K562 (cell line): Measurements from ENCODE around the gene ASIC3. TPM values are rescaled to one million over a fixed set of nuclear protein-coding genes. Genes with fewer than 3 reads are reported as not detected.

ENCODE experiments used
- ATAC-seq: fragments of 200-7000 bp; cut with Tn5 transposase; 3 replicates; pipeline ENCODE4 v1.9.1; 2020; ENCODE audit warnings: moderate library complexity
- BruUV-seq: library from RNA; stranded (reverse); fragments of 400-500 nt; replicated peaks from 2 replicates; lab custom pipeline; 2021; lab: Mats Ljungman, UMichigan
- CTCF ChIA-PET: fragments of 300-600 bp; formaldehyde crosslinking; extraction: SDS; loops from one replicate; lab custom pipeline; 2021; ENCODE audit warnings: low intra/inter-chr PET ratio; lab: Yijun Ruan, JAX
- POLR2A ChIA-PET: fragments of 300-600, 350-650 bp; sonication (Branson Sonifier 250); formaldehyde crosslinking; extraction: SDS; loops from one replicate; lab custom pipeline; 2021; ENCODE audit warnings: antibody characterized with exemption, inconsistent platforms; lab: Yijun Ruan, JAX
- DNase-seq, 4 experiments: peaks; one replicate each; pipeline versions ENCODE4 v3.0.0 to v3.0.0-alpha.2; 2011 to 2018; ENCODE audit warnings: low spot score in 3 of 4, mixed read lengths in 3 of 4; ENCODE audit errors: extremely low read depth in 1 of 4
- FAIRE-seq: peaks from 2 replicates; lab custom pipeline; 2011; peaks lifted over from hg19 to GRCh38; lab: Jason Lieb, UNC
- H2AFZ ChIP-seq: 2 replicates; pipeline ENCODE4 v1.6.0; 2011; ENCODE audit warnings: low read depth, low read length, control low read depth, inconsistent platforms
- H3K27ac ChIP-seq: fragments of 200-600 bp; 3 replicates; pipeline ENCODE4 v1.8.0; 2011; ENCODE audit warnings: low read depth, mild to moderate bottlenecking, control low read depth, inconsistent platforms, low read length, moderate library complexity, mixed read lengths; ENCODE audit errors: extremely low read depth
- H3K27me3 ChIP-seq, 2 experiments: fragments of 300-600 bp in 1 of 2; 2 replicates in 1 of 2; 3 replicates in 1 of 2; pipeline versions ENCODE4 v1.6.0 to v1.8.0; 2011; ENCODE audit warnings: inconsistent platforms in 2 of 2, low read length in 2 of 2, mild to moderate bottlenecking in 1 of 2, mixed read lengths in 1 of 2, moderate library complexity in 1 of 2; ENCODE audit not compliant: control insufficient read depth in 2 of 2, insufficient read depth in 2 of 2
- H3K36me3 ChIP-seq: fragments of 300-600 bp; 3 replicates; pipeline ENCODE4 v1.8.0; 2011; ENCODE audit warnings: mild to moderate bottlenecking, low read length, inconsistent platforms; ENCODE audit not compliant: control insufficient read depth, insufficient read depth
- H3K4me1 ChIP-seq, 2 experiments: fragments of 200-600 bp in 1 of 2; replicated peaks in 1 of 2; 2 replicates in 1 of 2; 3 replicates in 1 of 2; pipeline versions ENCODE4 v1.5.1 to v1.8.0; 2011; ENCODE audit warnings: inconsistent platforms in 2 of 2, low read length in 2 of 2, mild to moderate bottlenecking in 1 of 2, mixed read lengths in 1 of 2, moderate library complexity in 1 of 2; ENCODE audit not compliant: control insufficient read depth in 2 of 2, insufficient read depth in 2 of 2
- H3K4me2 ChIP-seq: 2 replicates; pipeline ENCODE4 v1.6.1; 2011; ENCODE audit warnings: low read length, control low read depth, inconsistent platforms, mixed read lengths; ENCODE audit not compliant: insufficient read depth
- H3K4me3 ChIP-seq: fragments of 200-600 bp; sonication (generic), shearing (Covaris generic); 2 replicates; pipeline ENCODE4 v1.5.1; 2016; ENCODE audit warnings: control low read depth, inconsistent platforms
- H3K79me2 ChIP-seq: fragments of 200-600 bp; 3 replicates; pipeline ENCODE4 v1.8.0; 2011; ENCODE audit warnings: low read length, inconsistent platforms; ENCODE audit not compliant: control insufficient read depth, insufficient read depth
- H3K9ac ChIP-seq, 2 experiments: 2 replicates each; pipeline versions ENCODE4 v1.6.0 to v1.6.1; 2011; ENCODE audit warnings: low read depth in 2 of 2, low read length in 2 of 2, control low read depth in 1 of 2, inconsistent platforms in 1 of 2, mild to moderate bottlenecking in 1 of 2, mixed read lengths in 1 of 2; ENCODE audit not compliant: insufficient read depth in 1 of 2
- H3K9me1 ChIP-seq: one replicate; pipeline ENCODE4 v1.6.0; 2011; ENCODE audit warnings: inconsistent platforms, mild to moderate bottlenecking, low read length, moderate library complexity; ENCODE audit not compliant: control insufficient read depth, insufficient read depth
- H3K9me3 ChIP-seq: replicated peaks from 2 replicates; pipeline ENCODE4 v1.5.1; 2011; ENCODE audit warnings: low read depth, low read length, inconsistent platforms; ENCODE audit not compliant: control insufficient read depth, insufficient read depth
- H4K20me1 ChIP-seq: replicated peaks from 2 replicates; pipeline ENCODE4 v1.6.1; 2011; ENCODE audit warnings: low read length, inconsistent platforms, mixed read lengths; ENCODE audit not compliant: control insufficient read depth, insufficient read depth
- E2F4 ChIP-seq: sonication (generic); formaldehyde crosslinking; IDR thresholded peaks from 2 replicates; pipeline ENCODE4 v1.8.0; 2022; ENCODE audit warnings: mild to moderate bottlenecking, low read depth, missing genetic modification reagents
- GATAD2B ChIP-seq: fragments of 450-650 bp; IDR thresholded peaks from 2 replicates; pipeline ENCODE4 v1.6.1; 2017; ENCODE audit warnings: mild to moderate bottlenecking, borderline replicate concordance
- HES1 ChIP-seq: fragments of 450-650 bp; IDR thresholded peaks from 2 replicates; pipeline ENCODE4 v1.6.1; 2016; ENCODE audit warnings: low read depth, mild to moderate bottlenecking, moderate library complexity
- IRF1 ChIP-seq: sonication (generic); formaldehyde crosslinking; IDR thresholded peaks from 2 replicates; pipeline ENCODE4 v1.8.0; 2022; ENCODE audit warnings: missing genetic modification reagents, mild to moderate bottlenecking, borderline replicate concordance
- MAX ChIP-seq: sonication (generic); formaldehyde crosslinking; IDR thresholded peaks from 2 replicates; pipeline ENCODE4 v1.9.0; 2022; ENCODE audit warnings: mild to moderate bottlenecking, missing genetic modification reagents
- NCOA2 ChIP-seq, 2 experiments: fragments of 450-650 bp; IDR thresholded peaks; 2 replicates each; pipeline ENCODE4 v1.6.1; 2018; ENCODE audit warnings: mild to moderate bottlenecking in 2 of 2, moderate library complexity in 1 of 2; ENCODE audit not compliant: partially characterized antibody in 2 of 2
- POLR2AphosphoS2 ChIP-seq: IDR thresholded peaks from 2 replicates; pipeline ENCODE4 v1.6.1; 2012; ENCODE audit warnings: low read length, improper control_type of control experiment
- RBM15 ChIP-seq: fragments of 200-400 bp; formaldehyde crosslinking; IDR thresholded peaks from 2 replicates; pipeline ENCODE4 v1.6.1; 2018; ENCODE audit warnings: mild to moderate bottlenecking, low read length, moderate library complexity; ENCODE audit not compliant: insufficient read depth
- RFX1 ChIP-seq: fragments of 450-650 bp; IDR thresholded peaks from 2 replicates; pipeline ENCODE4 v1.6.1; 2016; ENCODE audit warnings: mild to moderate bottlenecking, moderate library complexity
- SMAD2 ChIP-seq: fragments of 150-350 bp; IDR thresholded peaks from 2 replicates; pipeline ENCODE4 v1.6.1; 2014; ENCODE audit warnings: low read depth, mild to moderate bottlenecking, low read length
- SPI1 ChIP-seq: IDR thresholded peaks from 2 replicates; pipeline ENCODE4 v1.6.1; 2011; ENCODE audit warnings: low read depth, low read length, control low read depth, borderline replicate concordance
- THRB ChIP-seq: fragments of 450-650 bp; formaldehyde crosslinking; conservative IDR thresholded peaks from 2 replicates; pipeline ENCODE4 v1.4.0; 2022; ENCODE audit warnings: mild to moderate bottlenecking, missing genetic modification characterization
- ZBTB1 ChIP-seq: sonication (generic); formaldehyde crosslinking; IDR thresholded peaks from 2 replicates; pipeline ENCODE4 v1.8.1; 2023; ENCODE audit warnings: missing genetic modification reagents, low read depth, mild to moderate bottlenecking, borderline replicate concordance
- ZEB2 ChIP-seq: fragments of 450-650 bp; IDR thresholded peaks from 2 replicates; pipeline ENCODE4 v1.6.1; 2016
- ZNF24 ChIP-seq: fragments of 450-650 bp; IDR thresholded peaks from 2 replicates; pipeline ENCODE4 v1.6.1; 2016
- ZNF347 ChIP-seq: fragments of 450-650 bp; formaldehyde crosslinking; IDR thresholded peaks from 2 replicates; pipeline ENCODE4 v1.4.0; 2020; ENCODE audit warnings: low read depth, mild to moderate bottlenecking, moderate library complexity
- ZNF561 ChIP-seq: fragments of 450-650 bp; formaldehyde crosslinking; conservative IDR thresholded peaks from 2 replicates; pipeline ENCODE4 v1.4.0; 2020; ENCODE audit warnings: mild to moderate bottlenecking, moderate library complexity
- WGBS: fragments of 100-300 bp; shearing (Covaris generic); methylation state at CpG from one replicate; pipeline ENCODE4 v1.1.6; 2016; ENCODE audit warnings: low coverage, mixed read lengths; ENCODE audit not compliant: insufficient coverage; ENCODE audit errors: missing lambda C conversion rate; 5-methylcytosine and 5-hydroxymethylcytosine counted together
- in situ Hi-C: fragments of 300-500 bp; cut with MboI; formaldehyde crosslinking; loops from 4 replicates; pipeline ENCODE4 v1.15.0; 2018; ENCODE audit warnings: inconsistent platforms, mixed read lengths
- intact Hi-C: fragments of 100-400 bp; cut with micrococcal nuclease; formaldehyde crosslinking; loops from 2 replicates; pipeline ENCODE4 v1.14.2; 2022
- polyA plus RNA-seq, 8 experiments: library from polyadenylated mRNA; depleted of rRNA in 4 of 8; stranded (reverse) in 5 of 8; unstranded in 3 of 8; fragments of >200 nt; fragmentation: Nextera tagmentation in 2 of 8; fragmentation: Illumina TruSeq in 1 of 8; extraction: Ambion mirVana in 2 of 8; extraction: Trizol in 1 of 8; gene quantifications; 2 replicates each; pipeline versions ENCODE4 v1.2.1 to v1.2.3, GENCODE V29; 2011 to 2014; ENCODE audit warnings: inconsistent platforms in 1 of 8, missing spikeins in 1 of 8
- total RNA-seq, 7 experiments: library from RNA; depleted of rRNA in 6 of 7; stranded (reverse); fragments of >200 nt in 6 of 7; fragmentation: Illumina TruSeq in 2 of 7; extraction: Trizol in 2 of 7; gene quantifications; 2 replicates each; pipeline versions ENCODE4 v1.2.1 to v1.2.3, GENCODE V29; 2011 to 2021; ENCODE audit warnings: low replicate concordance in 1 of 7

ASIC3 gene
- total and polyA plus RNA-seq, 9 of the 15 experiments (the other 6 are each of a cell fraction or from before 2014, with no cell fraction given): 0.11 to 5.0 (median 0.87) TPM

- Histone ChIP-seq H3K27me3 (no peaks in the 10 kb centered on the region), H3K36me3 (peaks cover 9% of the 10 kb centered on the region; the same call in 2 of the 3 replicates), H3K27ac (peak overlapping the region; percentile 90), H3K4me1 (peaks cover 59 to 75% of the 10 kb centered on the region in 2 experiments), H3K4me3 (peak overlapping the region; percentile 84), H3K79me2 (peaks cover 44% of the 10 kb centered on the region), H3K4me2 (peak overlapping the region; percentile 94), H2AFZ (peak overlapping the region; percentile 91), H3K9me1 (no peaks in the 10 kb centered on the region), H3K9ac (peak overlapping the region; percentile 85 to 91), H4K20me1 (peaks cover 10% of the 10 kb centered on the region), H3K9me3 (no peaks in the 10 kb centered on the region)
- FAIRE-seq (peak; percentile 99), DNase-seq (peak; percentile 96 to 100 (median 98)), ATAC-seq (peak; percentile 86)
- ChIA-PET CTCF (interaction anchor here (0.6 to 2.9 kb wide), 2 partner anchors 29 to 186 kb away, joined by 3 to 14 read pairs; partner anchors contain the start of gene ABCB8), POLR2A (interaction anchor here (0.6 to 1.7 kb wide), 6 partner anchors 10 to 158 kb away, joined by 3 to 9 read pairs (median 5); partner anchors contain the start of genes ABCB8 and FASTK)
- intact Hi-C loops: loop anchor here (1.0 kb wide), 2 partner anchors 19 to 30 kb away; partner anchors contain the start of gene ABCB8
- BruUV-seq: no TSS peak
- in situ Hi-C loops: no loop called here
- under 1% methylated on average over 46 of the region's 46 CpGs for whole genome bisulfite sequencing
- no peak for TF ChIP-seq POLR2AphosphoS2
- TF ChIP-seq ZBTB1: peak; percentile 65; the same call in 1 of the 2 replicates
- no peak for TF ChIP-seq IRF1 (CRISPR knock-in tag)
- TF ChIP-seq SMAD2: peak; percentile 96; the same call in 1 of the 2 replicates
- peak; percentile 44; the same call in 1 of the 2 replicates for TF ChIP-seq MAX
- TF ChIP-seq ZNF561 (CRISPR knock-in tag): no peak
- TF ChIP-seq ZNF24: no peak
- no peak for TF ChIP-seq RFX1
- no peak; the same call in 1 of the 2 replicates for TF ChIP-seq HES1
- 0 out of 2 replicates have a peak, but pooled peaks have one; percentile 51 for TF ChIP-seq THRB (CRISPR knock-in tag)
- TF ChIP-seq RBM15: no peak
- TF ChIP-seq GATAD2B: no peak
- no peak for TF ChIP-seq NCOA2 (IDR thresholded peaks at IDR 0.05; ENCODE audit: partially characterized antibody in 2 of 2)
- TF ChIP-seq ZNF347: no peak
- TF ChIP-seq ZEB2: no peak
- TF ChIP-seq E2F4 (CRISPR knock-in tag): no peak
- peak; percentile 21; the same call in 1 of the 2 replicates for TF ChIP-seq SPI1
Observed at GRCh38 chr7:151057989-151058780, 9.9 kb downstream of the ASIC3 start.
